GM12801 (cell line): ENCODE data around the gene GFOD1.

ENCODE experiments used
- CTCF ChIP-seq: IDR thresholded peaks from one replicate; pipeline ENCODE4 v1.5.1; 2011; ENCODE audit warnings: control low read depth; ENCODE audit not compliant: insufficient read length; ENCODE audit errors: extremely low read depth

GFOD1 gene

GRCh38 chr6:13359287-13359686 is 128.1 kb downstream of the GFOD1 start:
- no peak for TF ChIP-seq CTCF

GRCh38 chr6:13358511-13358910 is 128.9 kb downstream of the GFOD1 start:
- TF ChIP-seq CTCF, result no peak

- TF ChIP-seq CTCF, result no peak
These were observed 129.8 kb downstream of the GFOD1 start for GRCh38 chr6:13357551-13358075.

- TF ChIP-seq CTCF, result no peak
These were observed 131.2 kb downstream of the GFOD1 start for GRCh38 chr6:13355999-13356785.

- no peak for TF ChIP-seq CTCF
These were observed 132.1 kb downstream of the GFOD1 start for GRCh38 chr6:13355043-13355945.

GRCh38 chr6:13354331-13355042 is 132.9 kb downstream of the GFOD1 start:
- TF ChIP-seq CTCF, result no peak

- no peak for TF ChIP-seq CTCF
These were observed 135.2 kb downstream of the GFOD1 start for GRCh38 chr6:13352165-13352564.
